Retinal pigment epithelial cell (primary cell): Measurements from ENCODE around the gene LATS2.

Experiments
- DNase-seq: peaks from one replicate; pipeline ENCODE4 v3.0.0-alpha.2; 2010; ENCODE audit warnings: low read depth
- H3K4me3 ChIP-seq: 2 replicates; pipeline ENCODE4 v1.5.1; 2011; ENCODE audit warnings: mild to moderate bottlenecking, low read length, control low read depth, moderate library complexity
- TF ChIP-seq, protein P1 (sequence below): conservative IDR thresholded peaks from 2 replicates; pipeline ENCODE4 v1.5.1; 2011; ENCODE audit warnings: low read depth, low read length, control low read depth, inconsistent platforms

LATS2 gene

GRCh38 chr13:21061029-21061763, at the start of gene LATS2:
TSS of gene LATS2 (minus strand) at chr13:21061586. CDS start at chr13:21046026, 15,560 bp downstream.
- TF ChIP-seq, protein P1, sequence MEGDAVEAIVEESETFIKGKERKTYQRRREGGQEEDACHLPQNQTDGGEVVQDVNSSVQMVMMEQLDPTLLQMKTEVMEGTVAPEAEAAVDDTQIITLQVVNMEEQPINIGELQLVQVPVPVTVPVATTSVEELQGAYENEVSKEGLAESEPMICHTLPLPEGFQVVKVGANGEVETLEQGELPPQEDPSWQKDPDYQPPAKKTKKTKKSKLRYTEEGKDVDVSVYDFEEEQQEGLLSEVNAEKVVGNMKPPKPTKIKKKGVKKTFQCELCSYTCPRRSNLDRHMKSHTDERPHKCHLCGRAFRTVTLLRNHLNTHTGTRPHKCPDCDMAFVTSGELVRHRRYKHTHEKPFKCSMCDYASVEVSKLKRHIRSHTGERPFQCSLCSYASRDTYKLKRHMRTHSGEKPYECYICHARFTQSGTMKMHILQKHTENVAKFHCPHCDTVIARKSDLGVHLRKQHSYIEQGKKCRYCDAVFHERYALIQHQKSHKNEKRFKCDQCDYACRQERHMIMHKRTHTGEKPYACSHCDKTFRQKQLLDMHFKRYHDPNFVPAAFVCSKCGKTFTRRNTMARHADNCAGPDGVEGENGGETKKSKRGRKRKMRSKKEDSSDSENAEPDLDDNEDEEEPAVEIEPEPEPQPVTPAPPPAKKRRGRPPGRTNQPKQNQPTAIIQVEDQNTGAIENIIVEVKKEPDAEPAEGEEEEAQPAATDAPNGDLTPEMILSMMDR, result no peak
- peak within 1 kb of the TSS; percentile 73 for H3K4me3 ChIP-seq
- peak; percentile 79 for DNase-seq

- H3K4me3 ChIP-seq, result no peak overlapping the region
- DNase-seq, result no peak
Measured at GRCh38 chr13:21109168-21109567, 47.8 kb upstream of the LATS2 start.

DNA sequence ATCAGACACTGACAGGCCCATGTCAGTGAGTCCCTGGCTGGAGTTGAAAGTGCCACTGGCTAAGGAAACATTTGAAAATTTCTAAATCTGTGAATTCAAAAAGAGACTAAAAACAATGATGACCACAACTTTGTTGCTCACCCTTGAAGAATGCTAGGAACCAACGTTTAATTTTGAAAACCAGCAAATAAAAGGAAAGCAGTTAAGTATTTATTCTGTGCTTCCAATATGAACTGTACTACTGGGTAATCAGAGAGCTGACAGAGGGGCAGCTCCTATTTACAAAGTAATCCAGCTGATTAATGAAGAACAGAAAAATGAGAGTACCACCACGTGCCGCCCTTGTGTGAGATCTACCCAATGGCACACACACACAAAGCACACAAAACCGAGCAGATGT, 44.7 kb upstream of the LATS2 start:
- no peak overlapping the region for H3K4me3 ChIP-seq
- TF ChIP-seq, protein P1, result no peak

More at GRCh38 chr13:21109168-21109567, 47.8 kb upstream of the LATS2 start:
- TF ChIP-seq, protein P1, result no peak

DNA sequence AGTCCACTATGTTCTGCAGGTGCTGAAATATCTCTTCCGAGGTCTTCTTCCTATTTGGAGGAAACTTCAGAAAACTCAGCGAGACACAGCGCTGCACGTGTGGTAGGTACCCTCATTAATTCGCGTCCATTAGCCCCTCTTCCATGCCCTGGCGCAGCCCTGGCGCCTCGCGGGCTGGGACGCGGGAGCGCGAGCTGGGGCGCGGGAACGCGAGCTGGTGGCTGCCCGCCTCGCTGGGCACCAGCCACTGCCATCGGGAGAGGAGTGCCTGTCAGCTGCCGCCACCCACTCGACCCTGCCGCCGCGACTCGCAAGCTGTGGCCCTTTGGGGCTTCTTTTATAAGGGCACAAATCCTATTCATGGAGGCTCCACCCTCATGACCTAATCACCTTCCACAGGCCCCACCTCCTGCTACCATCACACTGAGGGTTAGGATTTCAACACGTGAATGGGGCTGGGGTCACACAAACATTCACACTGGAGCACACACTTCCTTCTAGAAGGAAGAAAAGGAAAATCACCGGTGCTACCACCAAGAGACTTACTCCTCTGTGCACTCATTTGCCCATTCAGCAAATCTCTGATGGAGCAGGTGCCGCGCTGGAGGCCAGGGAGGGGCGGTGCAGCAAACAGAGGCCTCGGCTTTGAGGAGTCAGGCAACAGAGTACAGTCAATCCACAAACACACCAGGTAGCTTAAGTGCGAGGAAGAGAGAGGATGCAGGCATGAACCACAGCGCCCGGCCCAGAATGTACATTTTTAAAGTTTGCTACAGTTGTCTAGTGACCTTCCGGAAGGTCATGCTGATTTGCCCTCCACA, 43.0 kb upstream of the LATS2 start:
- TF ChIP-seq, protein P1, result no peak
- no peak for DNase-seq
- H3K4me3 ChIP-seq, result no peak overlapping the region

More for the DNA sequence above, 44.7 kb upstream of the LATS2 start:
- peak; percentile 17 for DNase-seq

DNA sequence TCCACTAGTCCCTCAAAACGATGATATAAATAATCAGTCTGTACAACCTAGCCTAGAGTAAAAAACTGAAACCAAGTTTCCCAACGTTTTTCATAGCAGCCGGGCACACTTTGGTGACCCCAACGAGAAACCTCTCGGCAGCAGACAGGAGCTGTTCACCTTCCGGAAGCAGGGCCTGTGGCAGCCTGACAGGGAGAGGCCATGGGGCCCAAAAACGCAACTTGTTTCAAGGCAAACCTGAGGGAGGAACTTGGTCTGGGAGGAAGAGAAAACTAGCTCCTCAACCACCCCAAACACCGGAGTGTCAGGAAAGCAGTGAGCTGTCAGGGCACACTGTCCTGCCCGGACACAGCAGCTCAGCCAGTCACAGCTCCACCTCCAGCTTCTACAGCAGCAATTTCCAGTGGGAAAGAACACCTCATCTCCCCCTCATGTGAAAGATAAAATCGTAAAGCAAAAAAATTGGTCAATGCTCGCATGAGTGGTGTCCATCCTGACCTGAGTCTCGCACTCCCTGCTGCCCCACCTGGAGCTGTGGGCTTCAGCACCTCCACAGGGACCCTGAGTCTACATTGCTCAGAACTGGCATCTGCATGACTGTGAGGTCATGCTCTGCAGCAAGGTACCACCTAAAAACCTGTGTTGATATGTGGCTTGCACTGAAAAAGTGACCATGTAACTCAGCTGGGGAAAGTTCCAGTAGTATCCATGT, 40.6 kb upstream of the LATS2 start:
- DNase-seq, result no peak
- TF ChIP-seq, protein P1, result no peak
- no peak overlapping the region for H3K4me3 ChIP-seq

DNA sequence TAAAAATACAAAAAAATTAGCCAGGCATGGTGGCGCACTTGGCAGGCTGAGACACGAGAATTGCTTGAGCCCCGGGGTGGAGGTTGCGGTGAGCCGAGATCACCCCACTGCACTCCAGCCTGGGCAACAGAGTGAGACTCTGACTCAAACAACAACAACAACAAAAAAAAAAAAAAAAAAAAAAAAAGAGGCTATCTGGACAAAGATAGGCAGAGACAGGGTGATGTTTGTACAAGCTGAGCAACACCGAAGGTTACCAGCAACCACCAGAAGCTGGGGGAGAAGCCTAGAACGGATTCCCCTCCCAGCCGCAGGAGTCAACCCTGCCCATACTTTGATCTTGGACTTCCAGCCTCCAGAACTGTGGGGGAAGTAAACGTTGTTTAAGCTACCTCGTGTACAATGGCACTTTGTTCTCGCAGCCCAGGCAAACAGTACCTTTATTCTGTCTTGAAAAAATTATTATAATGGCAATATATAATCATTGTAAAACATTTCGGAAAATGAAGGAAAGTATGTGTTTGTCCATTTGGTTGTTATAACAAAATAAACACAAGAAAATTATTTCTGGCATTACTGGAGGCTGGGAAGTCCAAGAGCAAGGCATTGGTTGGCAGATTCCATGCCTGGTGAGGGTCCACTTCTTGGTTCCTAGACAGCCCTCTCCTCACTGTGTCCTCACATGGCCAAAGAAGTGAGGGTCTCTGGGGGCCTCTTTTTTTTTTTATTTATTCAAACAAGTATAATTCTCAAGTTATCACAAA, 39.8 kb upstream of the LATS2 start:
- TF ChIP-seq, protein P1, result no peak
- no peak overlapping the region for H3K4me3 ChIP-seq
- no peak for DNase-seq
